GM23248 (cell line): ENCODE measurements around the gene ETFBKMT. TPM values are rescaled to one million over a fixed set of nuclear protein-coding genes. Genes with fewer than 3 reads are reported as not detected.
"Not testable (repeated sequence)": the region's sequence is repeated elsewhere in the genome, so short reads cannot be mapped to it uniquely, and the experiment has no call there.

ENCODE experiments used
- DNase-seq: peaks from one replicate; pipeline ENCODE4 v3.0.0-alpha.2; 2015
- H2AFZ ChIP-seq: fragments of 200-600 bp; sonication (generic); 2 replicates; pipeline ENCODE4 v1.6.1; 2016; ENCODE audit warnings: antibody characterized with exemption
- H3F3A ChIP-seq: fragments of 200-600 bp; sonication (generic); 2 replicates; pipeline ENCODE4 v1.6.1; 2016; ENCODE audit warnings: mild to moderate bottlenecking, antibody characterized with exemption, mixed run types; ENCODE audit not compliant: insufficient read depth
- H3K27ac ChIP-seq: fragments of 200-600 bp; sonication (generic); 2 replicates; pipeline ENCODE4 v1.5.1; 2016; ENCODE audit warnings: mild to moderate bottlenecking
- H3K27me3 ChIP-seq: fragments of 200-600 bp; sonication (generic); replicated peaks from 2 replicates; pipeline ENCODE4 v1.6.1; 2016; ENCODE audit warnings: mild to moderate bottlenecking; ENCODE audit not compliant: insufficient read depth
- H3K36me3 ChIP-seq: fragments of 200-600 bp; sonication (generic); 2 replicates; pipeline ENCODE4 v1.6.1; 2016; ENCODE audit warnings: low read depth, mild to moderate bottlenecking
- H3K4me1 ChIP-seq: fragments of 200-600 bp; sonication (generic); 2 replicates; pipeline ENCODE4 v1.6.1; 2016; ENCODE audit warnings: mild to moderate bottlenecking; ENCODE audit not compliant: insufficient read depth
- H3K4me2 ChIP-seq: fragments of 200-600 bp; sonication (generic); one replicate; pipeline ENCODE4 v1.6.1; 2016; ENCODE audit warnings: mild to moderate bottlenecking; ENCODE audit not compliant: unreplicated experiment
- H3K4me3 ChIP-seq: fragments of 200-600 bp; sonication (generic); 2 replicates; pipeline ENCODE4 v1.5.1; 2016; ENCODE audit warnings: mild to moderate bottlenecking
- H3K79me2 ChIP-seq: fragments of 200-600 bp; sonication (generic); 2 replicates; pipeline ENCODE4 v1.6.1; 2016; ENCODE audit warnings: mild to moderate bottlenecking; ENCODE audit not compliant: insufficient read depth
- H3K9ac ChIP-seq: fragments of 200-600 bp; sonication (generic); 2 replicates; pipeline ENCODE4 v1.6.1; 2016; ENCODE audit warnings: mild to moderate bottlenecking
- H3K9me2 ChIP-seq: fragments of 200-600 bp; sonication (generic); 2 replicates; pipeline ENCODE4 v1.6.1; 2016; ENCODE audit warnings: mixed run types, mild to moderate bottlenecking, moderate library complexity; ENCODE audit not compliant: insufficient read depth
- H3K9me3 ChIP-seq: fragments of 200-600 bp; sonication (generic); one replicate; pipeline ENCODE4 v1.6.1; 2017; ENCODE audit warnings: low read depth
- H4K20me1 ChIP-seq: fragments of 200-600 bp; sonication (generic); 2 replicates; pipeline ENCODE4 v1.6.0; 2016; ENCODE audit not compliant: insufficient read depth
- EZH2 ChIP-seq: fragments of 200-600 bp; sonication (generic); IDR thresholded peaks from 2 replicates; pipeline ENCODE4 v1.6.1; 2018; ENCODE audit warnings: antibody characterized with exemption, mild to moderate bottlenecking; ENCODE audit not compliant: insufficient read depth, poor library complexity, severe bottlenecking
- EZH2phosphoT487 ChIP-seq: fragments of 200-600 bp; sonication (generic); IDR thresholded peaks from 2 replicates; pipeline ENCODE4 v1.6.1; 2018; ENCODE audit warnings: antibody characterized with exemption, moderate library complexity, mild to moderate bottlenecking, low read depth; ENCODE audit not compliant: insufficient read depth
- WGBS, 2 experiments: methylation state at CpG; one replicate each; pipeline ENCODE4 v1.1.6; 2015 to 2017; ENCODE audit warnings: low lambda C conversion rate in 2 of 2, low coverage in 1 of 2; ENCODE audit errors: missing lambda C conversion rate in 2 of 2; 5-methylcytosine and 5-hydroxymethylcytosine counted together
- in situ Hi-C: fragments of 300-500 bp; cut with MboI; formaldehyde crosslinking; loops from 2 replicates; pipeline ENCODE4 v1.15.0; 2020
- polyA plus RNA-seq: library from polyadenylated mRNA; unstranded; fragments of >200 nt; fragmentation: Nextera tagmentation; extraction: Ambion mirVana; gene quantifications from 2 replicates; pipeline ENCODE4 v1.2.1, GENCODE V29; 2016
- total RNA-seq: library from RNA; depleted of rRNA; stranded (reverse); fragments of >200 nt; shearing (Covaris generic); gene quantifications from 2 replicates; pipeline ENCODE4 v1.2.3, GENCODE V29; 2014

The ETFBKMT gene
- total and polyA plus RNA-seq, 2 experiments from 2014 or later: 3.4 to 4.3 TPM

DNA sequence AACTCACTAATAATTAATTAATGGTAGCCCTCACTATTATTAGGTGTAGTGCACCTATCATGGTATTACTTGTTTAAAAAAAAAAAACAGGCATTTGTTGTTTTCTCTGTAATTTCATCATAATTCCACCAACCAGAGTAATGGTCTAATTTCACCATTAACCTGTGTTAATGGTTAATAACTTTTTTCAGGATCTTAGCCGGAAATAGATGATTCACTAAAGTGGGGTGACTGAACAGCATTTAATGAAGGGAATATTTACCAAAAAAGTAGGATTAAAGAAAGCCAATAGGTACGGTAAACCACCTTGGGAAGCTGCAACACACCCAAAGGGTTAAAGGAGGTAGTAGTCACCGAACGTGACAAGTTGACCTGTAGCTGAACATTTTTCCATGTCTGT, 13.0 kb downstream of the ETFBKMT start:
- Histone ChIP-seq H3K27me3 (no peaks in the 10 kb centered on the region), H2AFZ (no peak overlapping the region)

GRCh38 chr12:31682136-31682962, 22.9 kb downstream of the ETFBKMT start:
- Histone ChIP-seq H3K4me3 (no peak overlapping the region), H3K9me3 (no peaks in the 10 kb centered on the region), H3F3A (no peaks in the 10 kb centered on the region), H3K4me1 (no peaks in the 10 kb centered on the region), H3K9me2 (no peaks in the 10 kb centered on the region), H3K4me2 (no peak overlapping the region), H4K20me1 (no peaks in the 10 kb centered on the region), H2AFZ (no peak overlapping the region), H3K36me3 (no peaks in the 10 kb centered on the region), H3K27ac (no peak overlapping the region), H3K27me3 (no peaks in the 10 kb centered on the region), H3K9ac (no peak overlapping the region), H3K79me2 (no peaks in the 10 kb centered on the region)
- 63 to 66% methylated on average over 10 of the region's 10 CpGs for WGBS, 2 experiments
- in situ Hi-C loops: loop anchor here (25.0 kb wide), 1 partner anchor 105 kb away; a partner anchor contains a TSS
- no peak for TF ChIP-seq EZH2phosphoT487
- no peak for TF ChIP-seq EZH2
- DNase-seq: peak; percentile 71

More for the DNA sequence above, 13.0 kb downstream of the ETFBKMT start:
- DNase-seq: no peak
- H3K4me3 ChIP-seq: no peak overlapping the region
- no peaks in the 10 kb centered on the region for H3K79me2 ChIP-seq
- no peak overlapping the region for H3K4me2 ChIP-seq
- 0 out of 2 replicates have a peak, but pooled peaks cover 6% of the 10 kb centered on the region for H3K36me3 ChIP-seq
- in situ Hi-C loops: loop anchor here (25.0 kb wide), 2 partner anchors 290 to 990 kb away; partner anchors contain the start of gene RESF1
- no peaks in the 10 kb centered on the region for H3K9me2 ChIP-seq
- no peaks in the 10 kb centered on the region for H4K20me1 ChIP-seq
- TF ChIP-seq EZH2 (no peak), EZH2phosphoT487 (no peak)
- H3K27ac ChIP-seq: no peak overlapping the region
- H3K9ac ChIP-seq: no peak overlapping the region
- no peaks in the 10 kb centered on the region; the same call in 1 of the 2 replicates for H3F3A ChIP-seq
- no peaks in the 10 kb centered on the region for H3K4me1 ChIP-seq
- 84 to 88% methylated on average over 4 of the region's 4 CpGs for WGBS, 2 experiments
- peaks cover 5% of the 10 kb centered on the region for H3K9me3 ChIP-seq

- DNase-seq: no peak
- Histone ChIP-seq H3K36me3 (no peaks in the 10 kb centered on the region), H3K79me2 (no peaks in the 10 kb centered on the region), H3K27ac (no peak overlapping the region), H3K9ac (no peak overlapping the region), H3K4me2 (no peak overlapping the region), H3K27me3 (no peaks in the 10 kb centered on the region), H3K4me1 (no peaks in the 10 kb centered on the region), H2AFZ (no peak overlapping the region), H4K20me1 (no peaks in the 10 kb centered on the region), H3K4me3 (no peak overlapping the region), H3K9me2 (no peaks in the 10 kb centered on the region), H3K9me3 (no peaks in the 10 kb centered on the region), H3F3A (no peaks in the 10 kb centered on the region)
- 92 to 97% methylated on average over 2 to 3 of the region's 3 CpGs for WGBS, 2 experiments
- no peak for TF ChIP-seq EZH2phosphoT487
- TF ChIP-seq EZH2: no peak
- in situ Hi-C loops: loop anchor here (25.0 kb wide), 1 partner anchor 102 kb away; a partner anchor contains a TSS
These were observed 26.3 kb downstream of the ETFBKMT start for GRCh38 chr12:31685801-31686200.

DNA sequence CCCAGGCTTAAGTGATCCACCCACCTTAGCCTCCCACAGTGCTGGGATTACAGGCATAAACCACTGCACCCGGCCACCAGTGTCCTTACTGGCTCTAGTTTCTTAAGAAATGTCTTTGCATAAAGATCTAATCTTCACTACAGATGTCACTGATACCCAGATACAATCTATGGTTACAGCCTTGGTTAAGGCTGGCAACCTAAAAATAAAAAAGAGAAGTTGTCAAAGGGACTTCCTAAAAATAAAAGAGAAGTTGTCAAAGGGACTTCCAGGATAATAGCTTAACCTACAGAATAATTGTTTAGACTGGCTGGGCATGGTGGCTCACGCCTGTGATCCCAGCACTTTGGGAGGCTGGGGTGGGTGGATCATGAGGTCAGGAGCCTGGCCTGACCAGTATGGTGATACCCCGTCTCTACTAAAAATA, 27.6 kb downstream of the ETFBKMT start:
- H3K4me1 ChIP-seq: no peaks in the 10 kb centered on the region
- WGBS, 2 experiments: 80 to 92% methylated on average over 3 of the region's 3 CpGs
- H2AFZ ChIP-seq: no peak overlapping the region
- H3K4me3 ChIP-seq: no peak overlapping the region
- no peaks in the 10 kb centered on the region for H3F3A ChIP-seq
- no peaks in the 10 kb centered on the region for H3K79me2 ChIP-seq
- no peaks in the 10 kb centered on the region for H3K36me3 ChIP-seq
- H3K27ac ChIP-seq: no peak overlapping the region
- H3K4me2 ChIP-seq: no peak overlapping the region
- H3K27me3 ChIP-seq: no peaks in the 10 kb centered on the region
- H3K9me3 ChIP-seq: no peaks in the 10 kb centered on the region
- in situ Hi-C loops: loop anchor here (25.0 kb wide), 1 partner anchor 100 kb away; a partner anchor contains a TSS
- no peak overlapping the region for H3K9ac ChIP-seq
- TF ChIP-seq EZH2phosphoT487 (no peak), EZH2 (no peak)
- DNase-seq: no peak
- H3K9me2 ChIP-seq: no peaks in the 10 kb centered on the region
- H4K20me1 ChIP-seq: no peaks in the 10 kb centered on the region

- H3F3A ChIP-seq, H3K9ac ChIP-seq, H3K27ac ChIP-seq, H3K79me2 ChIP-seq, H3K4me1 ChIP-seq, H3K36me3 ChIP-seq, H3K27me3 ChIP-seq, H2AFZ ChIP-seq, H3K9me2 ChIP-seq, H3K9me3 ChIP-seq, H3K4me2 ChIP-seq, H3K4me3 ChIP-seq, DNase-seq, H4K20me1 ChIP-seq: not testable (repeated sequence)
- 77% methylated on average over 3 of the region's 3 CpGs for WGBS, 2 experiments
- in situ Hi-C loops: loop anchor here (25.0 kb wide), 1 partner anchor 97 kb away; a partner anchor contains a TSS
These were observed 30.4 kb downstream of the ETFBKMT start for GRCh38 chr12:31689921-31690320.
